Measurements from ENCODE around the gene AK1.

DNA sequence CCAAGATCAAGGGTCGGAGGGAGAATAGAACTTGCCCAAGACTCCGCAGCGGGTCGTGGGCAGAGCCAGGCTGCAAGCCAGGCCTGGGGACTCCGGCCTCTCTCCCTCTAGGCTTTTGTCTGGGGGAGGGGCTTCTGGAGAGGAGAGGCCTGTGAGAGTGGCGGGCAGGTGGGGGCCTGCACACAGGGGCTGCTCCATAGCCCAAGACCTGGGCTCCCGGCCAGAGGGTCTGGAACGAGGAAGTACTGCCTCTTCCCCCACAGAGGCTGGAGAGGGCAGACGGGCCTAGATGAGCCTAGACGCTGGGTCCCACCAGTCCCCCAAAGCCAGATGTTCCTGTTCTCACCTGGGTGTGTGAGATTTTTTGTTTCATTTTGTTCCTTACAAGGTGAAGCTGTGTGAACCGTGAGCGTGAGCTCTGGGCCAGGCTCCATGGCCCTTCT, 27.1 kb upstream of the AK1 start:
- TF ChIP-seq, protein P1, sequence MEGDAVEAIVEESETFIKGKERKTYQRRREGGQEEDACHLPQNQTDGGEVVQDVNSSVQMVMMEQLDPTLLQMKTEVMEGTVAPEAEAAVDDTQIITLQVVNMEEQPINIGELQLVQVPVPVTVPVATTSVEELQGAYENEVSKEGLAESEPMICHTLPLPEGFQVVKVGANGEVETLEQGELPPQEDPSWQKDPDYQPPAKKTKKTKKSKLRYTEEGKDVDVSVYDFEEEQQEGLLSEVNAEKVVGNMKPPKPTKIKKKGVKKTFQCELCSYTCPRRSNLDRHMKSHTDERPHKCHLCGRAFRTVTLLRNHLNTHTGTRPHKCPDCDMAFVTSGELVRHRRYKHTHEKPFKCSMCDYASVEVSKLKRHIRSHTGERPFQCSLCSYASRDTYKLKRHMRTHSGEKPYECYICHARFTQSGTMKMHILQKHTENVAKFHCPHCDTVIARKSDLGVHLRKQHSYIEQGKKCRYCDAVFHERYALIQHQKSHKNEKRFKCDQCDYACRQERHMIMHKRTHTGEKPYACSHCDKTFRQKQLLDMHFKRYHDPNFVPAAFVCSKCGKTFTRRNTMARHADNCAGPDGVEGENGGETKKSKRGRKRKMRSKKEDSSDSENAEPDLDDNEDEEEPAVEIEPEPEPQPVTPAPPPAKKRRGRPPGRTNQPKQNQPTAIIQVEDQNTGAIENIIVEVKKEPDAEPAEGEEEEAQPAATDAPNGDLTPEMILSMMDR (IDR thresholded peaks at IDR 0.05): no peak
- TF ChIP-seq POLR2A (IDR thresholded peaks at IDR 0.05; ENCODE audit: low read depth): no peak

Measured in esophagus muscularis mucosa (tissue), 3 donors.